Neural progenitor cell (in vitro differentiated cells): ENCODE measurements around the gene NEK6. TPM values are rescaled to one million over a fixed set of nuclear protein-coding genes. Genes with fewer than 3 reads are reported as not detected.

Source experiments
- DNase-seq: peaks from one replicate; pipeline ENCODE4 v3.0.0-alpha.2; 2016; ENCODE audit warnings: low spot score
- H2AFZ ChIP-seq: fragments of 200-600 bp; sonication (generic); replicated peaks from 2 replicates; pipeline ENCODE4 v1.6.1; 2016; ENCODE audit warnings: antibody characterized with exemption
- H3F3A ChIP-seq: fragments of 200-600 bp; sonication (generic); 2 replicates; pipeline ENCODE4 v1.6.1; 2016; ENCODE audit warnings: antibody characterized with exemption, low read depth
- H3K27ac ChIP-seq: fragments of 200-600 bp; sonication (generic); 2 replicates; pipeline ENCODE4 v1.5.1; 2016; ENCODE audit warnings: mild to moderate bottlenecking
- H3K27me3 ChIP-seq: fragments of 200-600 bp; sonication (generic); 2 replicates; pipeline ENCODE4 v1.6.1; 2016; ENCODE audit warnings: mild to moderate bottlenecking, moderate library complexity
- H3K36me3 ChIP-seq: fragments of 200-600 bp; sonication (generic); 2 replicates; pipeline ENCODE4 v1.5.1; 2016
- H3K4me1 ChIP-seq: fragments of 200-600 bp; sonication (generic); 2 replicates; pipeline ENCODE4 v1.6.1; 2016; ENCODE audit warnings: mixed run types
- H3K4me2 ChIP-seq: fragments of 200-600 bp; sonication (generic); 2 replicates; pipeline ENCODE4 v1.6.1; 2016
- H3K4me3 ChIP-seq: fragments of 200-600 bp; sonication (generic); 2 replicates; pipeline ENCODE4 v1.5.1; 2016
- H3K79me2 ChIP-seq: fragments of 200-600 bp; sonication (generic); 2 replicates; pipeline ENCODE4 v1.6.1; 2016; ENCODE audit warnings: low read depth
- H3K9ac ChIP-seq: fragments of 200-600 bp; sonication (generic); 2 replicates; pipeline ENCODE4 v1.6.1; 2016
- H3K9me3 ChIP-seq: fragments of 200-600 bp; sonication (generic); 2 replicates; pipeline ENCODE4 v1.5.1; 2016; ENCODE audit warnings: low read depth
- H4K20me1 ChIP-seq: fragments of 200-600 bp; sonication (generic); 2 replicates; pipeline ENCODE4 v1.6.1; 2016; ENCODE audit warnings: low read depth
- H3K27ac Mint-ChIP-seq: 3 replicates; pipeline ENCODE4 v1.8.0; 2021; ENCODE audit warnings: mixed read lengths
- H3K27me3 Mint-ChIP-seq: 2 replicates; pipeline ENCODE4 v1.8.0; 2022; ENCODE audit warnings: low read depth, mild to moderate bottlenecking, inconsistent platforms, moderate library complexity, mixed read lengths; ENCODE audit not compliant: insufficient read depth
- H3K36me3 Mint-ChIP-seq: 3 replicates; pipeline ENCODE4 v1.8.0; 2021; ENCODE audit warnings: mixed read lengths
- H3K4me1 Mint-ChIP-seq: 3 replicates; pipeline ENCODE4 v1.8.0; 2021; ENCODE audit warnings: mixed read lengths
- H3K4me3 Mint-ChIP-seq: 3 replicates; pipeline ENCODE4 v1.8.0; 2021; ENCODE audit warnings: mild to moderate bottlenecking, moderate library complexity, mixed read lengths
- H3K9me3 Mint-ChIP-seq: 3 replicates; pipeline ENCODE4 v1.8.0; 2020; ENCODE audit warnings: mixed read lengths
- CTCF ChIP-seq: fragments of 200-600 bp; sonication (generic); IDR thresholded peaks from 2 replicates; pipeline ENCODE4 v1.5.1; 2017; ENCODE audit warnings: antibody characterized with exemption, mild to moderate bottlenecking
- EZH2 ChIP-seq: fragments of 200-600 bp; sonication (generic); IDR thresholded peaks from 2 replicates; pipeline ENCODE4 v1.6.1; 2017; ENCODE audit warnings: antibody characterized with exemption, mild to moderate bottlenecking, moderate library complexity
- EZH2phosphoT487 ChIP-seq: fragments of 200-600 bp; sonication (generic); IDR thresholded peaks from 2 replicates; pipeline ENCODE4 v1.6.1; 2017; ENCODE audit warnings: antibody characterized with exemption
- total RNA-seq: library from RNA; depleted of rRNA; stranded (reverse); fragments of >200 nt; gene quantifications from 2 replicates; pipeline ENCODE4 v1.2.3, GENCODE V29; 2015; ENCODE audit warnings: low replicate concordance

The NEK6 gene
- total RNA-seq, 1 donor from 2014 or later, result 18.5 TPM

GRCh38 chr9:124231095-124231737 is 26.5 kb upstream of the NEK6 start:
- no peaks in the 10 kb centered on the region for H3K36me3 ChIP-seq
- no peak overlapping the region for H3K27ac Mint-ChIP-seq

DNA sequence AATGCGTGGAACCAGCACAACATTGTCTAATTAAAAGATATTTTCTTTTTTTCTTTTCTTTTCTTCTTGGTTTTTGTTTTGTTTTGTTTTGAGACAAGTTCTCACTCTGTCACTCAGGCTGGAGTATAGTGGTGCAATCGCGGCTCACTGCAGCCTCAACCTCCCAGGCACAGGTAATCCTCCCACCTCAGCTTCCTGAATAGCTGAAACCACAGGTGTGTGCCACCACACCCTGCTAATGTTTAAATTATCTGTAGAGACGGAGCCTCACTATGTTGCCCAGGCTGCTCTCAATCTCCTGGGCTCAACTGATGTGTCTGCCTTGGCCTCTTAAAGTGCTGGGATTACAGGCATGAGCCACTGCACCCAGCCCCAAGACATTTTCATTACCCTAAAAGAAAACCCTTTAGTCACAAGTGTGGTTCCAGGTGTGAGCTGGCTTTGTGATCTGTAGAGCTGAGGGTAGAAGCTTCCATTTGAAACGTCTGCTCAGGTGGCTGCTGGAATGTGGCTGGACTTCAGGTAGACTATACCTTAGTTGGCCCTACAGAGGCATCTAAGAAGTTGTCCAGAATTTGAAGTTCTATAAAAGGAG is 19.1 kb upstream of the NEK6 start:
- no peaks in the 10 kb centered on the region for H3K36me3 Mint-ChIP-seq
- DNase-seq, result no peak
- H3K4me1 Mint-ChIP-seq, result peaks cover 21% of the 10 kb centered on the region
- Histone ChIP-seq H3K9me3 (no peaks in the 10 kb centered on the region), H3K79me2 (no peaks in the 10 kb centered on the region), H2AFZ (no peak overlapping the region), H3K36me3 (no peaks in the 10 kb centered on the region), H3K4me3 (no peak overlapping the region), H3K4me1 (peaks cover 14% of the 10 kb centered on the region), H3F3A (peaks cover 15% of the 10 kb centered on the region), H3K27ac (no peak overlapping the region), H3K27me3 (no peaks in the 10 kb centered on the region), H4K20me1 (no peaks in the 10 kb centered on the region), H3K4me2 (no peak overlapping the region), H3K9ac (no peak overlapping the region)
- H3K27ac Mint-ChIP-seq, result no peak overlapping the region
- H3K27me3 Mint-ChIP-seq, result peaks cover 3% of the 10 kb centered on the region
- H3K9me3 Mint-ChIP-seq, result no peaks in the 10 kb centered on the region
- no peak overlapping the region for H3K4me3 Mint-ChIP-seq
- no peak for TF ChIP-seq EZH2
- no peak for TF ChIP-seq EZH2phosphoT487
- no peak for TF ChIP-seq CTCF

More at GRCh38 chr9:124231095-124231737, 26.5 kb upstream of the NEK6 start:
- Histone ChIP-seq H2AFZ (no peak overlapping the region), H3F3A (no peaks in the 10 kb centered on the region), H3K9me3 (no peaks in the 10 kb centered on the region), H4K20me1 (no peaks in the 10 kb centered on the region), H3K9ac (no peak overlapping the region), H3K27me3 (no peaks in the 10 kb centered on the region), H3K27ac (no peak overlapping the region), H3K4me3 (no peak overlapping the region), H3K4me1 (no peaks in the 10 kb centered on the region), H3K79me2 (no peaks in the 10 kb centered on the region), H3K4me2 (no peak overlapping the region)
- Mint-ChIP-seq H3K4me1 (no peaks in the 10 kb centered on the region), H3K27me3 (peaks cover 2% of the 10 kb centered on the region), H3K4me3 (no peak overlapping the region), H3K36me3 (no peaks in the 10 kb centered on the region), H3K9me3 (no peaks in the 10 kb centered on the region)
- DNase-seq, result no peak
- TF ChIP-seq EZH2phosphoT487 (no peak), EZH2 (no peak), CTCF (no peak)

DNA sequence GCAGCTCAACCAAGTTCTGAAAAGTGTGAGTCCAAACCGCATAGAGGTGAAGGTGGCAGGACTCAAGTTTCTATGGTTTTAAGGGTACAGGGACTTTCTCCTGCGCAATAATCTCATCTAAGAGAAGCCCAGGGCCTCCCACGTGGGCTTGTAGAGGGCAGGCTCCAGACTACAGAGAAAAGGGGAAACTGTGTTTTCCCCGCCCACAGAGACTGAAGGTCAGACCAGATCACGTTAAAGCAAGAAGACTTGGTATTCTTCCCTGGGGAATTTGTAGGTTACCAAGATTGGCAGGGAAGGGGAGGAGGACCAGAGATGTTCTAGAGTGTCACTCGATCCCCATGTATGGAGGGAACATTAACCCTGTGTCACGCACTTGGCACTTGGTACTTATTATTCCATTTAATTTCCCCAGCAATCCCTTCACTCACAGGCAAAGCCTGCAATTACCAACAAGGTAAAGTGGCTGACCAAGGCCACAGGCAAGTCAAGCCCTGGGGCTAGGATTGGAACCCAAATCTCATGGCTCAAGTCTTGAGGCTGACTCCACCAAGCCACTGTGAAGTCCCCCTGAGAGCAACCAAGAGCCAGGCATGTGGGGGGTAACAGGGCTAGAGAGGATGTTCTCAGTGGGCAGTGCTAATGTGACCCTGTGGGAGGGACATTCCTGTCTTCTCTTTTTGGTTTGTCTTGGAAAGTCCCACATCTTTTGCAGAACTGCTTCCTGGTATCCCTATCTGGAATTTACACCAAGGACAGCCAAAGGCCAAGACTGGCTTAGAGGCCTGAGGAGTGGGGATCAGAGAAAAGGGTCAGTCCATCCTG is 18.3 kb upstream of the NEK6 start:
- no peak for DNase-seq
- no peaks in the 10 kb centered on the region for H3K27me3 ChIP-seq
- no peak overlapping the region for H2AFZ ChIP-seq
- H3K4me1 Mint-ChIP-seq, result peaks cover 26% of the 10 kb centered on the region
- TF ChIP-seq EZH2phosphoT487 (no peak), CTCF (no peak), EZH2 (no peak)
- no peaks in the 10 kb centered on the region for H3K79me2 ChIP-seq
- no peak overlapping the region for H3K27ac ChIP-seq
- H3K9me3 Mint-ChIP-seq, result no peaks in the 10 kb centered on the region
- peaks cover 15% of the 10 kb centered on the region for H3F3A ChIP-seq
- H3K9ac ChIP-seq, result no peak overlapping the region
- H3K27ac Mint-ChIP-seq, result peak overlapping the region; percentile 66
- no peaks in the 10 kb centered on the region for H4K20me1 ChIP-seq
- H3K4me3 ChIP-seq, result no peak overlapping the region
- H3K4me1 ChIP-seq, result peaks cover 14% of the 10 kb centered on the region
- peaks cover 5% of the 10 kb centered on the region for H3K27me3 Mint-ChIP-seq
- H3K36me3 ChIP-seq, result no peaks in the 10 kb centered on the region
- no peaks in the 10 kb centered on the region for H3K36me3 Mint-ChIP-seq
- H3K9me3 ChIP-seq, result no peaks in the 10 kb centered on the region
- no peak overlapping the region for H3K4me2 ChIP-seq
- H3K4me3 Mint-ChIP-seq, result no peak overlapping the region
